Hepatocyte (in vitro differentiated cells): Measurements from ENCODE around the gene ATMIN.

Experiments
- EZH2 ChIP-seq: fragments of 200-600 bp; sonication (generic); IDR thresholded peaks from 2 replicates; pipeline ENCODE4 v1.6.1; 2016; ENCODE audit warnings: antibody characterized with exemption, mild to moderate bottlenecking, borderline replicate concordance
- EZH2phosphoT487 ChIP-seq: fragments of 200-600 bp; sonication (generic); IDR thresholded peaks from one replicate; pipeline ENCODE4 v1.6.1; 2018; ENCODE audit warnings: antibody characterized with exemption, mild to moderate bottlenecking, low read depth, moderate library complexity; ENCODE audit not compliant: unreplicated experiment, severe bottlenecking
- TF ChIP-seq, protein P1 (sequence below): fragments of 200-600 bp; sonication (generic); IDR thresholded peaks from 2 replicates; pipeline ENCODE4 v1.5.1; 2016; ENCODE audit warnings: antibody characterized with exemption, mild to moderate bottlenecking; ENCODE audit not compliant: poor library complexity

DNA sequence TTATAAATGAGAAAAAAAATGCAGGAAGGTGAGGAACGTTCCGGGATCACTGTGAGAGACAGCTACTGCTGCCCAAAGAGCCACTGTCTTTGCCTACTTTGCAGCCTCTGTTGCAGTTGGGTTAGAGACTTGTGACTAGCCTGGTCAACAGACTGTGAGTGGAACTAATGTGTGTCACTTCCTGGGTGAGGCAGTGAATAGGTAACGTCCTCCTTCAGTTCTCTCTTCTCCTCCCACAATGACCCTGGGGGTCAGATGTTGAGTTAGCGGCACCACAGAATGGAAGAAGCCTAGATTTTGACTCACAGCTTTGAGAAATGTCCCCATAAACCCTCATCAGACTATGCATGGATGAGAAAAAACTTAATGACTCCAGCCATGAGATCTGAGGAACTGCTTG lies 36.2 kb downstream of the ATMIN start:
- TF ChIP-seq, protein P1, sequence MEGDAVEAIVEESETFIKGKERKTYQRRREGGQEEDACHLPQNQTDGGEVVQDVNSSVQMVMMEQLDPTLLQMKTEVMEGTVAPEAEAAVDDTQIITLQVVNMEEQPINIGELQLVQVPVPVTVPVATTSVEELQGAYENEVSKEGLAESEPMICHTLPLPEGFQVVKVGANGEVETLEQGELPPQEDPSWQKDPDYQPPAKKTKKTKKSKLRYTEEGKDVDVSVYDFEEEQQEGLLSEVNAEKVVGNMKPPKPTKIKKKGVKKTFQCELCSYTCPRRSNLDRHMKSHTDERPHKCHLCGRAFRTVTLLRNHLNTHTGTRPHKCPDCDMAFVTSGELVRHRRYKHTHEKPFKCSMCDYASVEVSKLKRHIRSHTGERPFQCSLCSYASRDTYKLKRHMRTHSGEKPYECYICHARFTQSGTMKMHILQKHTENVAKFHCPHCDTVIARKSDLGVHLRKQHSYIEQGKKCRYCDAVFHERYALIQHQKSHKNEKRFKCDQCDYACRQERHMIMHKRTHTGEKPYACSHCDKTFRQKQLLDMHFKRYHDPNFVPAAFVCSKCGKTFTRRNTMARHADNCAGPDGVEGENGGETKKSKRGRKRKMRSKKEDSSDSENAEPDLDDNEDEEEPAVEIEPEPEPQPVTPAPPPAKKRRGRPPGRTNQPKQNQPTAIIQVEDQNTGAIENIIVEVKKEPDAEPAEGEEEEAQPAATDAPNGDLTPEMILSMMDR = no peak
- TF ChIP-seq EZH2 (no peak), EZH2phosphoT487 (no peak)
